Measurements from ENCODE around the gene SMIM45.

The SMIM45 gene

GRCh38 chr22:41998361-41999261, 46.7 kb downstream of the SMIM45 start, which contains the start of gene WBP2NL:
Gene WBP2NL (plus strand): TSS chr22:41998788. CDS start chr22:41998819, 31 bp downstream.
- Histone ChIP-seq H3K27ac (ENCODE audit: low read depth, low read length) (no peak within 1 kb of the TSS), H3K9ac (ENCODE audit: low read length) (no peak within 1 kb of the TSS)

GRCh38 chr22:42000466-42000865, 48.5 kb downstream of the SMIM45 start:
- H3K27me3 ChIP-seq (ENCODE audit: control insufficient read depth in 1 of 2, insufficient read depth in 2 of 2, low read length in 2 of 2) = no peaks in the 10 kb centered on the region
- H3K9me3 ChIP-seq (ENCODE audit: low read length) = no peaks in the 10 kb centered on the region
- H3K4me1 ChIP-seq (ENCODE audit: insufficient read depth, low read length) = no peaks in the 10 kb centered on the region
- no peak overlapping the region for H3K9ac ChIP-seq (ENCODE audit: low read length)
- H3K4me3 ChIP-seq (ENCODE audit: low read depth in 1 of 2, low read length in 2 of 2) = no peak overlapping the region
- H3K27ac ChIP-seq (ENCODE audit: low read depth, low read length) = no peak overlapping the region
- no peaks in the 10 kb centered on the region for H3K36me3 ChIP-seq (ENCODE audit: insufficient read depth, low read length)

More at GRCh38 chr22:41998361-41999261, 46.7 kb downstream of the SMIM45 start, which contains the start of gene WBP2NL:
- Histone ChIP-seq H3K4me1 (ENCODE audit: insufficient read depth, low read length) (no peaks in the 10 kb centered on the region), H3K9me3 (ENCODE audit: low read length) (no peaks in the 10 kb centered on the region), H3K36me3 (ENCODE audit: insufficient read depth, low read length) (no peaks in the 10 kb centered on the region), H3K4me3 (ENCODE audit: low read depth in 1 of 2, low read length in 2 of 2) (peak within 1 kb of the TSS; percentile 36 to 69), H3K27me3 (ENCODE audit: control insufficient read depth in 1 of 2, insufficient read depth in 2 of 2, low read length in 2 of 2) (no peaks in the 10 kb centered on the region)

- Histone ChIP-seq H3K27ac (ENCODE audit: low read depth, low read length) (no peak overlapping the region), H3K4me1 (ENCODE audit: insufficient read depth, low read length) (no peaks in the 10 kb centered on the region), H3K36me3 (ENCODE audit: insufficient read depth, low read length) (no peaks in the 10 kb centered on the region), H3K9ac (ENCODE audit: low read length) (no peak overlapping the region), H3K9me3 (ENCODE audit: low read length) (no peaks in the 10 kb centered on the region), H3K27me3 (ENCODE audit: control insufficient read depth in 1 of 2, insufficient read depth in 2 of 2, low read length in 2 of 2) (no peaks in the 10 kb centered on the region), H3K4me3 (ENCODE audit: low read depth in 1 of 2, low read length in 2 of 2) (no peak overlapping the region)
Observed at GRCh38 chr22:42001121-42001520, 49.2 kb downstream of the SMIM45 start.

GRCh38 chr22:42001706-42002105, 49.8 kb downstream of the SMIM45 start:
- H3K4me3 ChIP-seq (ENCODE audit: low read depth in 1 of 2, low read length in 2 of 2) = no peak overlapping the region
- H3K27me3 ChIP-seq (ENCODE audit: control insufficient read depth in 1 of 2, insufficient read depth in 2 of 2, low read length in 2 of 2) = no peaks in the 10 kb centered on the region
- H3K9me3 ChIP-seq (ENCODE audit: low read length) = no peaks in the 10 kb centered on the region
- H3K4me1 ChIP-seq (ENCODE audit: insufficient read depth, low read length) = no peaks in the 10 kb centered on the region
- no peak overlapping the region for H3K27ac ChIP-seq (ENCODE audit: low read depth, low read length)
- H3K36me3 ChIP-seq (ENCODE audit: insufficient read depth, low read length) = no peaks in the 10 kb centered on the region
- no peak overlapping the region for H3K9ac ChIP-seq (ENCODE audit: low read length)

GRCh38 chr22:42007922-42008321, 56.0 kb downstream of the SMIM45 start:
- Histone ChIP-seq H3K9me3 (ENCODE audit: low read length) (peaks cover 5% of the 10 kb centered on the region), H3K27ac (ENCODE audit: low read depth, low read length) (no peak overlapping the region), H3K27me3 (ENCODE audit: control insufficient read depth in 1 of 2, insufficient read depth in 2 of 2, low read length in 2 of 2) (no peaks in the 10 kb centered on the region), H3K4me1 (ENCODE audit: insufficient read depth, low read length) (no peaks in the 10 kb centered on the region), H3K36me3 (ENCODE audit: insufficient read depth, low read length) (no peaks in the 10 kb centered on the region), H3K9ac (ENCODE audit: low read length) (no peak overlapping the region), H3K4me3 (ENCODE audit: low read depth in 1 of 2, low read length in 2 of 2) (no peak overlapping the region)

Data from muscle layer of colon (tissue), 2 donors.